Esophagus muscularis mucosa (tissue), 3 donors: ENCODE results near the gene TRDMT1.

ENCODE experiments used
- CTCF ChIP-seq, 3 experiments: fragments of 200-600 bp in 2 of 3; fragments of 450-650 bp in 1 of 3; sonication (generic) in 2 of 3; IDR thresholded peaks; one replicate each; pipeline ENCODE4 v1.5.1; 2017 to 2019; ENCODE audit warnings: antibody characterized with exemption in 3 of 3, mild to moderate bottlenecking in 2 of 3, moderate library complexity in 1 of 3
- POLR2A ChIP-seq: fragments of 450-650 bp; IDR thresholded peaks from one replicate; pipeline ENCODE4 v1.6.1; 2017; ENCODE audit warnings: antibody characterized with exemption, moderate library complexity, mild to moderate bottlenecking, low read depth
- POLR2AphosphoS5 ChIP-seq, 2 donors: sonication (generic); formaldehyde crosslinking; IDR thresholded peaks; one replicate each; pipeline ENCODE4 v1.6.1; 2017; ENCODE audit warnings: antibody characterized with exemption in 2 of 2

GRCh38 chr10:17177014-17177413 is 24.5 kb downstream of the TRDMT1 start:
- TF ChIP-seq CTCF (IDR thresholded peaks at IDR 0.05), result no peak
- TF ChIP-seq POLR2AphosphoS5 (IDR thresholded peaks at IDR 0.05), result no peak
- TF ChIP-seq POLR2A, result no peak
